Esophagus (tissue), 2 donors: ENCODE data around the gene TUBGCP5. TPM values are rescaled to one million over a fixed set of nuclear protein-coding genes. Genes with fewer than 3 reads are reported as not detected.

Experiments used
- H3K27ac ChIP-seq, 2 donors: one replicate each; pipeline ENCODE4 v1.5.1; 2013; ENCODE audit warnings: low read depth in 2 of 2, mild to moderate bottlenecking in 2 of 2, inconsistent platforms in 1 of 2, low read length in 1 of 2, moderate library complexity in 1 of 2
- H3K27me3 ChIP-seq, 2 donors: one replicate each; pipeline ENCODE4 v1.6.1; 2013; ENCODE audit warnings: low read length in 2 of 2, control low read depth in 1 of 2, mild to moderate bottlenecking in 1 of 2; ENCODE audit not compliant: insufficient read depth in 2 of 2, control insufficient read depth in 1 of 2
- H3K36me3 ChIP-seq, 2 donors: one replicate each; pipeline ENCODE4 v1.6.1; 2013; ENCODE audit warnings: low read length in 1 of 2; ENCODE audit not compliant: control insufficient read depth in 2 of 2, insufficient read depth in 2 of 2
- H3K4me1 ChIP-seq, 2 donors: one replicate each; pipeline ENCODE4 v1.6.1; 2013; ENCODE audit warnings: low read length in 1 of 2; ENCODE audit not compliant: control insufficient read depth in 2 of 2, insufficient read depth in 2 of 2
- H3K4me3 ChIP-seq, 2 donors: one replicate each; pipeline ENCODE4 v1.5.1; 2013; ENCODE audit warnings: low read length in 2 of 2, mild to moderate bottlenecking in 2 of 2, low read depth in 1 of 2, moderate library complexity in 1 of 2
- H3K9me3 ChIP-seq, 2 donors: one replicate each; pipeline ENCODE4 v1.6.1; 2013; ENCODE audit warnings: mild to moderate bottlenecking in 2 of 2, low read depth in 1 of 2, low read length in 1 of 2, moderate library complexity in 1 of 2; ENCODE audit not compliant: control insufficient read depth in 2 of 2, insufficient read depth in 1 of 2
- WGBS, 2 donors: extraction: QIAGEN DNeasy Blood & Tissue Kit; methylation state at CpG; one replicate each; pipeline ENCODE4 v1.1.7; 2013; 5-methylcytosine and 5-hydroxymethylcytosine counted together
- polyA plus RNA-seq, 2 donors: library from polyadenylated mRNA; stranded (reverse); fragments of 200-250 nt; gene quantifications; one replicate each; pipeline ENCODE4 v1.2.3, GENCODE V29; 2013
- donor health status: healthy with polysubstance abuse.
- donor health status: Bipolar disorder and iron deficiency.

Gene TUBGCP5
- polyA plus RNA-seq, 2 donors, result 5.2 to 7.8 TPM

- H3K27ac ChIP-seq, result no peak overlapping the region
- 88 to 92% methylated on average over 20 of the region's 20 CpGs for WGBS, 2 donors
Measured at GRCh38 chr15:23069496-23070166, 30.3 kb upstream of the TUBGCP5 start.

GRCh38 chr15:23067416-23067815 is 28.0 kb upstream of the TUBGCP5 start:
- Histone ChIP-seq H3K4me1 (no peaks in the 10 kb centered on the region), H3K9me3 (peaks cover 2 to 5% of the 10 kb centered on the region in 2 donors), H3K36me3 (no peaks in the 10 kb centered on the region), H3K27me3 (no peaks in the 10 kb centered on the region), H3K4me3 (no peak overlapping the region), H3K27ac (no peak overlapping the region)
- 92 to 95% methylated on average over 15 of the region's 15 CpGs for WGBS, 2 donors

More at GRCh38 chr15:23069496-23070166, 30.3 kb upstream of the TUBGCP5 start:
- H3K4me1 ChIP-seq, result no peaks in the 10 kb centered on the region
- H3K9me3 ChIP-seq, result peaks cover 2 to 5% of the 10 kb centered on the region in 2 donors
- H3K27me3 ChIP-seq, result no peaks in the 10 kb centered on the region
- no peak overlapping the region for H3K4me3 ChIP-seq
- no peaks in the 10 kb centered on the region for H3K36me3 ChIP-seq

- no peak overlapping the region for H3K27ac ChIP-seq
- 95 to 96% methylated on average over 23 of the region's 23 CpGs for WGBS, 2 donors
Measured at GRCh38 chr15:23065836-23066235, 26.5 kb upstream of the TUBGCP5 start.

GRCh38 chr15:23064156-23064555 is 24.8 kb upstream of the TUBGCP5 start:
- Histone ChIP-seq H3K36me3 (no peaks in the 10 kb centered on the region), H3K27me3 (no peaks in the 10 kb centered on the region), H3K27ac (no peak overlapping the region), H3K4me1 (no peaks in the 10 kb centered on the region), H3K4me3 (no peak overlapping the region), H3K9me3 (peaks cover 2 to 5% of the 10 kb centered on the region in 2 donors)
- WGBS, 2 donors, result 78 to 81% methylated on average over 5 of the region's 5 CpGs

More at GRCh38 chr15:23065836-23066235, 26.5 kb upstream of the TUBGCP5 start:
- no peaks in the 10 kb centered on the region for H3K4me1 ChIP-seq
- H3K4me3 ChIP-seq, result no peak overlapping the region
- no peaks in the 10 kb centered on the region for H3K36me3 ChIP-seq
- H3K9me3 ChIP-seq, result peaks cover 2 to 5% of the 10 kb centered on the region in 2 donors
- no peaks in the 10 kb centered on the region for H3K27me3 ChIP-seq

GRCh38 chr15:23057707-23058106 is 18.3 kb upstream of the TUBGCP5 start:
- no peaks in the 10 kb centered on the region for H3K4me1 ChIP-seq
- H3K36me3 ChIP-seq, result no peaks in the 10 kb centered on the region
- no peaks in the 10 kb centered on the region for H3K27me3 ChIP-seq
- no peak overlapping the region for H3K27ac ChIP-seq
- no peaks in the 10 kb centered on the region for H3K9me3 ChIP-seq
- no peak overlapping the region for H3K4me3 ChIP-seq

GRCh38 chr15:23055316-23055715 is 15.9 kb upstream of the TUBGCP5 start:
- H3K36me3 ChIP-seq, result no peaks in the 10 kb centered on the region
- no peaks in the 10 kb centered on the region for H3K9me3 ChIP-seq
- 69 to 75% methylated on average over 5 of the region's 5 CpGs for WGBS, 2 donors
- H3K4me1 ChIP-seq, result no peaks in the 10 kb centered on the region
- no peaks in the 10 kb centered on the region for H3K27me3 ChIP-seq
- H3K4me3 ChIP-seq, result no peak overlapping the region
- no peak overlapping the region for H3K27ac ChIP-seq

GRCh38 chr15:23052522-23052921 is 13.2 kb upstream of the TUBGCP5 start:
- 56 to 59% methylated on average over 2 of the region's 2 CpGs for WGBS, 2 donors
- Histone ChIP-seq H3K4me3 (no peak overlapping the region), H3K27ac (no peak overlapping the region), H3K4me1 (no peaks in the 10 kb centered on the region), H3K9me3 (no peaks in the 10 kb centered on the region), H3K27me3 (no peaks in the 10 kb centered on the region), H3K36me3 (no peaks in the 10 kb centered on the region)

- H3K36me3 ChIP-seq, result no peaks in the 10 kb centered on the region
- 43 to 61% methylated on average over 1 of the region's 1 CpG for WGBS, 2 donors
- no peaks in the 10 kb centered on the region for H3K9me3 ChIP-seq
- H3K27me3 ChIP-seq, result no peaks in the 10 kb centered on the region
- H3K4me3 ChIP-seq, result no peak overlapping the region
- no peak overlapping the region for H3K27ac ChIP-seq
- H3K4me1 ChIP-seq, result no peaks in the 10 kb centered on the region
Measured at GRCh38 chr15:23050708-23051107, 11.3 kb upstream of the TUBGCP5 start.

- no peaks in the 10 kb centered on the region for H3K4me1 ChIP-seq
- no peak overlapping the region for H3K4me3 ChIP-seq
- no peaks in the 10 kb centered on the region for H3K27me3 ChIP-seq
- WGBS, 2 donors, result 92 to 94% methylated on average over 16 of the region's 16 CpGs
- H3K27ac ChIP-seq, result no peak overlapping the region
- H3K9me3 ChIP-seq, result no peaks in the 10 kb centered on the region
- no peaks in the 10 kb centered on the region for H3K36me3 ChIP-seq
Measured at GRCh38 chr15:23049984-23050628, 10.7 kb upstream of the TUBGCP5 start.
